Esophagus muscularis mucosa (tissue), 4 donors: Measurements from ENCODE around the gene MAP3K7. TPM values are rescaled to one million over a fixed set of nuclear protein-coding genes. Genes with fewer than 3 reads are reported as not detected.

Experiments used
- DNase-seq: peaks from one replicate; pipeline ENCODE4 v3.0.0-alpha.2; 2017; ENCODE audit errors: extremely low spot score
- H3K27ac ChIP-seq, 4 donors: fragments of 200-600 bp; sonication (generic); replicated peaks in 1 of 4; 1 replicate in 3 of 4; 2 replicates in 1 of 4; pipeline ENCODE4 v1.5.1; 2016 to 2019; ENCODE audit warnings: mild to moderate bottlenecking in 1 of 4
- H3K27me3 ChIP-seq, 4 donors: fragments of 200-600 bp; sonication (generic); one replicate each; pipeline versions ENCODE4 v1.5.1 to v1.6.0; 2016 to 2019
- H3K36me3 ChIP-seq, 4 donors: fragments of 200-600 bp; sonication (generic); one replicate each; pipeline ENCODE4 v1.5.1; 2016 to 2019
- H3K4me1 ChIP-seq, 4 donors: fragments of 200-600 bp; sonication (generic); one replicate each; pipeline ENCODE4 v1.5.1; 2016 to 2019
- H3K4me3 ChIP-seq, 4 donors: fragments of 200-600 bp; sonication (generic); 1 replicate in 2 of 4; 2 replicates in 2 of 4; pipeline ENCODE4 v1.5.1; 2016 to 2019; ENCODE audit warnings: mild to moderate bottlenecking in 4 of 4, moderate library complexity in 1 of 4
- H3K9me3 ChIP-seq, 4 donors: fragments of 200-600 bp; sonication (generic); 1 replicate in 3 of 4; 2 replicates in 1 of 4; pipeline ENCODE4 v1.5.1; 2016 to 2019
- CTCF ChIP-seq, 3 experiments: fragments of 200-600 bp in 2 of 3; fragments of 450-650 bp in 1 of 3; sonication (generic) in 2 of 3; IDR thresholded peaks; one replicate each; pipeline ENCODE4 v1.5.1; 2017 to 2019; ENCODE audit warnings: antibody characterized with exemption in 3 of 3, mild to moderate bottlenecking in 2 of 3, moderate library complexity in 1 of 3
- EP300 ChIP-seq: sonication (generic); formaldehyde crosslinking; IDR thresholded peaks from one replicate; pipeline ENCODE4 v1.6.1; 2017; ENCODE audit warnings: antibody characterized with exemption
- POLR2A ChIP-seq: fragments of 450-650 bp; IDR thresholded peaks from one replicate; pipeline ENCODE4 v1.6.1; 2017; ENCODE audit warnings: antibody characterized with exemption, moderate library complexity, mild to moderate bottlenecking, low read depth
- POLR2AphosphoS5 ChIP-seq, 2 donors: sonication (generic); formaldehyde crosslinking; IDR thresholded peaks; one replicate each; pipeline ENCODE4 v1.6.1; 2017; ENCODE audit warnings: antibody characterized with exemption in 2 of 2
- WGBS: methylation state at CpG from one replicate; pipeline ENCODE4 v1.1.5; 2018; 5-methylcytosine and 5-hydroxymethylcytosine counted together
- intact Hi-C: fragments of 100-400 bp; cut with DNase I; formaldehyde crosslinking; loops from one replicate; pipeline ENCODE4 v1.15.1; 2023
- total RNA-seq, 4 donors: library from RNA; depleted of rRNA; stranded (reverse); fragments of >200 nt; gene quantifications; one replicate each; pipeline versions ENCODE4 v1.1.0 to v1.2.1, GENCODE V29; 2016

Gene MAP3K7
- total RNA-seq, 4 donors from 2014 or later: 17.0 to 19.7 (median 18.2) TPM

DNA sequence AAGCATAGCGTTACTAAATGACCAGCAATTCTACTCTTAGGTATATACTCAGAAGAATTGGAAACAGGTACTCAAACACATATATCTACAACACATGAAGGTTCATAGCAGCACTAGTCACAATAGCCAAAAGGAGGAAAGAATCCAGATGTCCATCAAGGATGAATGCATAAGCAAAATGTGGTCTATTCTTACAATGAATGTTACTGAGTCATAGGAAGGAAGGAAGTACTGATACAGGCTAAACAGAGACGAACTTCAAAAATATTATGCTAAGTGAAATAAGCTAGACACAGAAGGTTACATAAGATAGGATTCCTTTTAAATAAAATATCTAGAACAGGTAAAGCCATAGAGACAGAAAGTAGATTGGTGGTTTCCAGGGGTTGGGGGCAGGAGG lies 93.5 kb downstream of the MAP3K7 start:
- no peaks in the 10 kb centered on the region for H3K9me3 ChIP-seq
- no peak overlapping the region for H3K4me3 ChIP-seq
- intact Hi-C loops: no loop called here
- H3K4me1 ChIP-seq: no peaks in the 10 kb centered on the region
- peaks cover 0 to 6% (median 0%) of the 10 kb centered on the region in 4 donors for H3K27me3 ChIP-seq
- 67% methylated on average over 2 of the region's 2 CpGs for WGBS
- TF ChIP-seq POLR2AphosphoS5 (IDR thresholded peaks at IDR 0.05): no peak
- TF ChIP-seq POLR2A: no peak
- TF ChIP-seq EP300: no peak
- TF ChIP-seq CTCF (IDR thresholded peaks at IDR 0.05): no peak
- H3K36me3 ChIP-seq: no peaks in the 10 kb centered on the region
- H3K27ac ChIP-seq: no peak overlapping the region
- DNase-seq: no peak

DNA sequence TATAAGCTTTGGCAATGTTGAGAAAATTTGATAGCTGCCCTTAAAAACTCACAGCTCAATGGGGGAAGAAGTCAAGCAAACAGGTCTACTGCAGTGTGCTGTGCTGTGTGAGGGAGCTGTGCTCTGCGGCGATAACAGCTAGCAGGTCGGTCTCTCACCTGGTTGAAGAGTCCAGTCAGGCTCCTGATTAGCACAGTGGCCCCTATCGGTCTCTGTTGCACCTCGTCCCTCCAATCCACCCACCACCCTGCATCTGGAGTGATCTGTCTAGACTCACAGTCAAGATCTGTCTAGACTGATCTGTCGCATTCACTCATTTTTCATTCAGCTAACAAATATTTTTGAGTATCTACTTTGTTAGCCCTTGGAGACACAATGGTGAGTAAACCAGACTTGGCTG lies 94.1 kb downstream of the MAP3K7 start:
- Histone ChIP-seq H3K4me1 (no peaks in the 10 kb centered on the region), H3K27me3 (peaks cover 0 to 6% (median 0%) of the 10 kb centered on the region in 4 donors), H3K9me3 (no peaks in the 10 kb centered on the region), H3K4me3 (no peak overlapping the region), H3K36me3 (no peaks in the 10 kb centered on the region), H3K27ac (no peak overlapping the region)
- DNase-seq: no peak
- WGBS: 88% methylated on average over 4 of the region's 6 CpGs
- intact Hi-C loops: no loop called here
- TF ChIP-seq CTCF (IDR thresholded peaks at IDR 0.05): no peak
- TF ChIP-seq EP300: no peak
- TF ChIP-seq POLR2A: no peak
- no peak for TF ChIP-seq POLR2AphosphoS5 (IDR thresholded peaks at IDR 0.05)

DNA sequence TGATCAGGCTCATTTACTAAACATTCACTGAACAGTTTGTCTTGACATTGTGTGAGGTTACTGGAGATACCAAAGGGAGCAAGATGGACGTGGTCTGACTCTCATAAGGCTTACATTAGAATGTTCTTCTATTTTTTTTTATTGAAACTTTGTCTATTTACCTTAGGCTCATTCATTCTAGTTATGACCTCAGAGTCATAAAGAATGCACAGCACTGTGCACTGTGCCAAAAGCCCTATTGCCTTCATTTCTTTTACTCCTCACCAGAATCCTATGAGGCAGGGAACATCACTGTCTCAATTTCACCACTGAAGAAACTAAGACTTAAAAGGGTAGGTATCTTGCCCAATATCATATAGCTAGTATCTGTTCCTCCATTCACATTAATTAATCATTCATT lies 94.5 kb downstream of the MAP3K7 start:
- H3K27ac ChIP-seq: no peak overlapping the region
- 68% methylated on average over 1 of the region's 1 CpG for WGBS
- no peaks in the 10 kb centered on the region for H3K9me3 ChIP-seq
- H3K4me3 ChIP-seq: no peak overlapping the region
- H3K27me3 ChIP-seq: peaks cover 0 to 6% (median 0%) of the 10 kb centered on the region in 4 donors
- H3K4me1 ChIP-seq: no peaks in the 10 kb centered on the region
- no peak for TF ChIP-seq POLR2A
- intact Hi-C loops: no loop called here
- no peaks in the 10 kb centered on the region for H3K36me3 ChIP-seq
- DNase-seq: no peak

GRCh38 chr6:90490030-90490716 lies 96.7 kb downstream of the MAP3K7 start:
- no peak for DNase-seq
- 70% methylated on average over 4 of the region's 4 CpGs for WGBS
- no peaks in the 10 kb centered on the region for H3K9me3 ChIP-seq
- intact Hi-C loops: no loop called here
- no peak overlapping the region for H3K27ac ChIP-seq
- no peak for TF ChIP-seq EP300
- no peak for TF ChIP-seq POLR2AphosphoS5 (IDR thresholded peaks at IDR 0.05)
- TF ChIP-seq CTCF (IDR thresholded peaks at IDR 0.05): no peak
- TF ChIP-seq POLR2A: no peak
- peaks cover 0 to 6% (median 0%) of the 10 kb centered on the region in 4 donors for H3K27me3 ChIP-seq
- no peaks in the 10 kb centered on the region for H3K4me1 ChIP-seq
- no peaks in the 10 kb centered on the region for H3K36me3 ChIP-seq
- no peak overlapping the region for H3K4me3 ChIP-seq

DNA sequence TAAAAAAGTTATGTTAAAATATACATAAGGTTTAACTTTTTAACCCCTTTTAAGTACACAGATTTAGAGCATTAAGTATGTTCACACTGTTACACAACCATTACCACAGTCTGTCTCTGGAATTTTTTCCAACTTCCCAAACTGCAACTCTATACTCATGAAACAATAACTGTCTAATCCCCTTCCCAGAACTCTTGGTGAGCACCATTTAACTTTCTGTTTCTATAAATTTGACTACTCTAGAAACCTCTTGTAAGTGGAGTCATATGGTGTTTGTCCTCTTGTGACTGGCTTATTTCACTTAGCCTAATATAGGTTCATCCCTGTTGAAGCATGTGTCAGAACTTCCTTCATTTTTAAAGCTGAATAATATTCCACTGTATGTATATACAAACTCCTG lies 98.1 kb downstream of the MAP3K7 start:
- DNase-seq: no peak
- Histone ChIP-seq H3K27ac (no peak overlapping the region), H3K4me1 (no peaks in the 10 kb centered on the region), H3K4me3 (no peak overlapping the region), H3K36me3 (no peaks in the 10 kb centered on the region), H3K9me3 (no peaks in the 10 kb centered on the region), H3K27me3 (no peaks in the 10 kb centered on the region)
- intact Hi-C loops: no loop called here
- no peak for TF ChIP-seq POLR2AphosphoS5 (IDR thresholded peaks at IDR 0.05)
- TF ChIP-seq POLR2A: no peak
- no peak for TF ChIP-seq CTCF (IDR thresholded peaks at IDR 0.05)
- TF ChIP-seq EP300: no peak
